Measurements from ENCODE around the gene THEM4. TPM values are rescaled to one million over a fixed set of nuclear protein-coding genes. Genes with fewer than 3 reads are reported as not detected.
"Not testable (repeated sequence)": the region's sequence is repeated elsewhere in the genome, so short reads cannot be mapped to it uniquely, and the experiment has no call there.

The THEM4 gene
- total RNA-seq, 1 donor from 2014 or later: 17.3 TPM

DNA sequence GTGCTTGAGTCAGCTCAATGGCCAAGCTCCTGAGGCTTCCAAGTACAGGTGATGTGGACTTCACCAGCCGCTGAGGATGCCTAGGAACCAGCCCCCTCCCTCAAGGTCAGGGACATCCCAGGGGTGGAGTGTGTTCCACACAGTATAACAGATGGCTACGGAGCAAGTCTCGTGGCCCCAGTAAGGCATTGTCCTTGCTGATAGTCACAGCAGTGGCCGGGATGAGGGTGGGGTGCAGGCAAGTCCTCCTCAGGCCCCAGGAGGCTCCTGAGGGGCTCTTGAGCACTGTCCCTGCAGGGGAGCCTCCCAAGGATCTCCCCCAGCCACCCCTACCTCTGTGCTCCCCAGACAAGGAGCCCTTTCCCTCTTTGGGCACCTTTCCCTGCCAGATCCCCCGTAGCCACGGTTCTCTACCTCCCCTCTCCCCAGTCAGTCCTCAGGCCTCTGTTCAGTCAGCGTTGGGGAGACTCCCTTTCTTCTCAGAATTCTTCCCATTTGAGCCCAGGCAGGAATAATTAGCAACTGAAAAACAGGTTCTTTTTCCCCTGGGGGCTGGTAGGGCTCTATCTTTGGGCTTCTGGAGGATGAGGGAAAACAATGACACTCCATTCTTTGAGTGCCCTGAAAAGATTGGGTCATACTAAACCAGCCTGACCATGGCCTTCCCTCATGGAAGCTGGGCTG is 48.7 kb downstream of the THEM4 start:
- H3K36me3 Mint-ChIP-seq (ENCODE audit: insufficient read depth): no peaks in the 10 kb centered on the region
- no peaks in the 10 kb centered on the region for H3K9me3 Mint-ChIP-seq (ENCODE audit: low read depth)
- TF ChIP-seq, protein P1, sequence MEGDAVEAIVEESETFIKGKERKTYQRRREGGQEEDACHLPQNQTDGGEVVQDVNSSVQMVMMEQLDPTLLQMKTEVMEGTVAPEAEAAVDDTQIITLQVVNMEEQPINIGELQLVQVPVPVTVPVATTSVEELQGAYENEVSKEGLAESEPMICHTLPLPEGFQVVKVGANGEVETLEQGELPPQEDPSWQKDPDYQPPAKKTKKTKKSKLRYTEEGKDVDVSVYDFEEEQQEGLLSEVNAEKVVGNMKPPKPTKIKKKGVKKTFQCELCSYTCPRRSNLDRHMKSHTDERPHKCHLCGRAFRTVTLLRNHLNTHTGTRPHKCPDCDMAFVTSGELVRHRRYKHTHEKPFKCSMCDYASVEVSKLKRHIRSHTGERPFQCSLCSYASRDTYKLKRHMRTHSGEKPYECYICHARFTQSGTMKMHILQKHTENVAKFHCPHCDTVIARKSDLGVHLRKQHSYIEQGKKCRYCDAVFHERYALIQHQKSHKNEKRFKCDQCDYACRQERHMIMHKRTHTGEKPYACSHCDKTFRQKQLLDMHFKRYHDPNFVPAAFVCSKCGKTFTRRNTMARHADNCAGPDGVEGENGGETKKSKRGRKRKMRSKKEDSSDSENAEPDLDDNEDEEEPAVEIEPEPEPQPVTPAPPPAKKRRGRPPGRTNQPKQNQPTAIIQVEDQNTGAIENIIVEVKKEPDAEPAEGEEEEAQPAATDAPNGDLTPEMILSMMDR (IDR thresholded peaks at IDR 0.05; ENCODE audit: unreplicated experiment): no peak
- peaks cover 16% of the 10 kb centered on the region for H3K27me3 Mint-ChIP-seq
- H3K4me3 Mint-ChIP-seq (ENCODE audit: low read depth): no peak overlapping the region
- DNase-seq (ENCODE audit: low spot score, unreplicated experiment): no peak
- peaks cover 1% of the 10 kb centered on the region for H3K4me1 Mint-ChIP-seq (ENCODE audit: low read depth)
- no peak overlapping the region for H3K27ac Mint-ChIP-seq

DNA sequence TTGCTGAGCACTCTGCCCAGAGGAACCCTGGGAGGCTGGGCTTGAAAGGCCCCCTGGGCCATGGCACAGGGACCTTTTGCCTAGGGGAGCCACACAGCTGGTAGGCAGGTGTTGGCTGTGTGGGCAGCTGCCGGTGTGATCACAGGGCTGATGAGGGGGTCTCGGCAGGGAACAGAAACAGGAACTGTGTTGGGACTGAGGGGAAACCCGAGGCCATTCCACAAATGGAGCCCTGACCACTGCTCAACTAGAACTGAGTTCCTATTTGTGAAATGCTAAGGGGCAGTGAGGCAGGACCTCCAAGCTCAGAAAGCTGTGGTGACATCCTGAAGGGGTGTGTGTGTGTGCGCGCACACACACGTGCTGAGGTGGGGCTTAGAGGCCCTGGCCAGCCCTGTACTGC is 49.4 kb downstream of the THEM4 start:
- H3K27me3 Mint-ChIP-seq: peaks cover 16% of the 10 kb centered on the region
- peaks cover 1% of the 10 kb centered on the region for H3K4me1 Mint-ChIP-seq (ENCODE audit: low read depth)
- H3K4me3 Mint-ChIP-seq (ENCODE audit: low read depth): no peak overlapping the region
- TF ChIP-seq, protein P1 (IDR thresholded peaks at IDR 0.05; ENCODE audit: unreplicated experiment): no peak
- H3K9me3 Mint-ChIP-seq (ENCODE audit: low read depth): no peaks in the 10 kb centered on the region
- no peaks in the 10 kb centered on the region for H3K36me3 Mint-ChIP-seq (ENCODE audit: insufficient read depth)
- DNase-seq (ENCODE audit: low spot score, unreplicated experiment): no peak
- no peak overlapping the region for H3K27ac Mint-ChIP-seq

DNA sequence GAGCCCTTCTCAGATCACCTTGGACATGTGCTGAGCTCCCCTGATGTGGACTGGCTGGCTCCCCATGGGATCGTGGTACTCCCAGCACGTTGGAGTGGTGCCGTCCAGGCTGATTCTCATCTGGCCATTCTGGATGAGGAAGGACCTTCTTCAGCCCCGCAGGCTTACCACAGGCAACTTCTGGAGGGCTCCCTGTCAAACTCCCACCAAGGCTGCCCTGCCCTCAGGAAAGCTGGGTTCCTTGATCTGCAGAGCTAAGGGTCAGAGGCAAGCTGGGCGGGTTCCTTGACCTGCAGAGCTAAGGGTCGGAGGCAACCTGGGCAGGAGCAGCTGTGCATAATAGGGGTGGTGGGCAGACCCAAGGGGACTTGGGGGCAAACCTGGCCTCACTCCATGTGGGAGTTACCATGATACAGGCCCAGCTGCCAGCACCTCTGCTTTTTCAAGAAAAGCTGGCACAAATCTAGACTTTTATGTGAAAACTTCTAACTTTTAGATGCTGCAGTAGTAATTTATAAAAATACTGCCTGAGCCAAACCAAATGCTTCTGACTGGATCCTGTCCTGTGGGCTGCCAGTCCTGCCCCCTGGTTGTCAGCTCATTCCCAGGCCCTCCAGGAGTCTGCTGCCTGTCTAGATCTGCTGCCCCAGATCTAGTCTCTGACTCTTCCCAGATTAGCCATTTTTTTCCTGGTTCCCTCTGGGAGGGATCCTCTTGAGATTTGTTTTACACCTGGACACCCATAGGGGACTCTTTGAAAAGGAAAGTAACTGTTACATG is 50.2 kb downstream of the THEM4 start:
- H3K4me3 Mint-ChIP-seq (ENCODE audit: low read depth): no peak overlapping the region
- no peak overlapping the region for H3K27ac Mint-ChIP-seq
- peaks cover 1% of the 10 kb centered on the region for H3K4me1 Mint-ChIP-seq (ENCODE audit: low read depth)
- TF ChIP-seq, protein P1 (IDR thresholded peaks at IDR 0.05; ENCODE audit: unreplicated experiment): no peak
- DNase-seq (ENCODE audit: low spot score, unreplicated experiment): no peak
- H3K9me3 Mint-ChIP-seq (ENCODE audit: low read depth): no peaks in the 10 kb centered on the region
- H3K36me3 Mint-ChIP-seq (ENCODE audit: insufficient read depth): no peaks in the 10 kb centered on the region
- peaks cover 16% of the 10 kb centered on the region for H3K27me3 Mint-ChIP-seq

DNA sequence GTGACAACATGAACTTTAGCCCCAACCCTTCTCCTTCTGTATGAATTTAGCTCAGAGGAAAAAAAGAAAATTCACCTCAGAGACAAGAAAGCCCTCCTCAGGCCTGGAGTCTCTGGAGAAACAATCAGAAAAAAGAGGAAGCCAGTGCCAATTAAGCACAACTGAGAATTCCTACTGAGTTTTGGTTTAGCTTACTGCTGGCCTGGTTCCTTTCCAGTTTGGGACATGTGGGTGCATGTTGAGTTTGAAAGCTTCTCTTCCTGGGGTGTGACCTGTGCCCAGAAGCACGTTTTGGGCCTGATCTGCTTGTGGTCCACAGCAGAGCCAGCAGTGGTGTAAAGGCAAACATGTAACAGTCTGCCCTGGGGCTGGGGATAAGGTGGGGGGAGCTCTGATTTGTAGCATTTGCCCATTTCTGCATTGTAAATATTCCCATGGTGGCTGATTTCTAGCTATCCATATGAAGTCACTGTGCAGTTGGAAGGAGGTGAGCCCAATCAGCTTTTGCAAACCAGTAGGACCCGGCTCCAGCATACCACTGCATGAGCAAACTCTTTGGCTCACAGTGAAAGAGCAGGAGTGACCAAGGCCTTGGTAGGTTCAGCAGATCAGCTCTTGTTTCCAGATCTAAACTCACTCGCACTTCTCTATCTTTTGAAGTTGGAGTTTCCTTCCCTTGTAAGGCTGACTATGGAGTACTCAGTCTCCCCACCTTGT is 51.1 kb downstream of the THEM4 start:
- DNase-seq (ENCODE audit: low spot score, unreplicated experiment): no peak
- TF ChIP-seq, protein P1 (IDR thresholded peaks at IDR 0.05; ENCODE audit: unreplicated experiment): no peak
- no peak overlapping the region for H3K4me3 Mint-ChIP-seq (ENCODE audit: low read depth)
- no peaks in the 10 kb centered on the region for H3K36me3 Mint-ChIP-seq (ENCODE audit: insufficient read depth)
- peaks cover 16% of the 10 kb centered on the region for H3K27me3 Mint-ChIP-seq
- H3K9me3 Mint-ChIP-seq (ENCODE audit: low read depth): no peaks in the 10 kb centered on the region
- no peak overlapping the region for H3K27ac Mint-ChIP-seq
- peaks cover 1% of the 10 kb centered on the region for H3K4me1 Mint-ChIP-seq (ENCODE audit: low read depth)

DNA sequence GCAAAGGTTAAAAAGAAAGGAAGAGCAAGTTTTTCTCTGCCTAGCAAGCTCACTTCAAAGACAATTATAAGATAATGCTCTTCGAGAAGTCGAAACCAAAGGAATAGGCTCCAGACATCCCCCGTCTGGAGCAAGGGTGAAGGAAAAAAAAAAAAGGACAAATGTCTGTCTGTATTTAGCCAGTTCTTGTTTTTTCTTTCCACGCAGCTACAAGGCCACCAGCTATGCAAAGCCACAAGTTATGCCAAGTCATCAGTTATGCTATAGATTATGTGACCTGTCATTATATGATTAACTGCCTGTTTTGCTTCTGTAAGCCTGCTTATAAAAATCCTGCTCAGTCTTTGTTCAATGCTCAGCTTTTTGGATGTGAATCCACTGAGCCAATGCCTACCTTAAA is 53.4 kb downstream of the THEM4 start:
- no peaks in the 10 kb centered on the region for H3K36me3 Mint-ChIP-seq (ENCODE audit: insufficient read depth)
- H3K27me3 Mint-ChIP-seq: peaks cover 17% of the 10 kb centered on the region
- no peaks in the 10 kb centered on the region for H3K4me1 Mint-ChIP-seq (ENCODE audit: low read depth)
- no peak overlapping the region for H3K27ac Mint-ChIP-seq
- TF ChIP-seq, protein P1 (IDR thresholded peaks at IDR 0.05; ENCODE audit: unreplicated experiment): no peak
- no peaks in the 10 kb centered on the region for H3K9me3 Mint-ChIP-seq (ENCODE audit: low read depth)
- H3K4me3 Mint-ChIP-seq (ENCODE audit: low read depth): no peak overlapping the region
- DNase-seq (ENCODE audit: low spot score, unreplicated experiment): no peak

DNA sequence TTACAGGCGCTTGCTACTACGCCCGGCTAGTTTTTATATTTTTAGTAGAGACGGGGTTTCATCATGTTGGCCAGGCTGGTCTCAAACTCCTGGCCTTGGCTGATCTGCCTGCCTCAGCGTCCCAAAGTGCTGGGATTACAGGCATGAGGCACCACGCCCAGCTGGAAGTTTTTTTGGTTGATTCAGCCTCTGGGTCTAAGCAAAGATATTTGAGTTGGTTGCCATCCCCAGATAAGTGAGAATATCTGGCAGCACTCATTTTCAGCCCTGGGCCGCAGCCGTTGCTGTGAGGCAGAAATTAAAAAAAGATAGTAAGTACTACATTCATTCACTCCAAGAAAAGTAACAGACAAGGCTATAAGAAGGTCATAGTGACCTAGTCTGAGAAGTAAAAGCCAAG is 53.8 kb downstream of the THEM4 start:
- not testable (repeated sequence) for DNase-seq (ENCODE audit: low spot score, unreplicated experiment); H3K9me3 Mint-ChIP-seq (ENCODE audit: low read depth); H3K4me3 Mint-ChIP-seq (ENCODE audit: low read depth); H3K27ac Mint-ChIP-seq; H3K4me1 Mint-ChIP-seq (ENCODE audit: low read depth); H3K36me3 Mint-ChIP-seq (ENCODE audit: insufficient read depth)
- H3K27me3 Mint-ChIP-seq: peaks cover 18% of the 10 kb centered on the region
